Measurements from ENCODE around the gene FIBCD1. TPM values are rescaled to one million over a fixed set of nuclear protein-coding genes. Genes with fewer than 3 reads are reported as not detected.
A peak's percentile ranks its signal among the peaks of the same experiment; 100 is the strongest.

The FIBCD1 gene
- total and polyA plus RNA-seq, 2 of the 8 experiments (the other 6 are each of a cell fraction or from before 2014, with no cell fraction given): 6.1 to 8.8 TPM

DNA sequence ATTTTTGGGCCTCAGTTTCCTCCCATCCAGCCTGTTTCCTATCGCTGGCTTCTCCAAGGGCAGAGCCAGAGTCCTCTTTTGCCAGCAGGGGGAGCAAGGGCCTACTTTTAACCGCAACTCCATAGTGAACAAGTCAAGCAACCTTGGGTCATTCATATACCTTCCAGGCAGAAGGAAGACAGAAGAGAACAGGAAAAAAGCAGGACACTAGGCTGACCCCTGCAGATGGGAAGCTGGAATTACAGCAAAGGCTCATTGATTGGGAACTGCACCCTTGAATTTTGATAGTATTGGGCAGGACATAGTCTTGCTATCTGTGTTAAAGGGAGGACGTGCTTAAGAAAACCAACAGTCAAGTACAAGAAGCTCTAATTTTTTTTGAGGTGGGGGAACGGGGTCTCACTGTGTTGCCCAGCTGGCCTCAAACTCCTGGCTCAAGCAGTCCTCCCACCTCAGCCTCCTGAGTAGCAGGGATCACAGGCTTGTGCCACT lies 72.5 kb downstream of the FIBCD1 start:
- H2BK5ac ChIP-seq (ENCODE audit: low read depth, low read length): no peak overlapping the region
- H2AFZ ChIP-seq (ENCODE audit: low read length): no peak overlapping the region
- FAIRE-seq: peak; percentile 94
- no peak overlapping the region for H2BK12ac ChIP-seq (ENCODE audit: low read depth, low read length)
- POLR2A ChIA-PET (ENCODE audit: partially characterized antibody): interaction anchor here (1.1 to 1.9 kb wide), 7 partner anchors 17 to 173 kb away, joined by 3 to 7 read pairs (median 4); partner anchors contain the start of gene EXOSC2
- no peak overlapping the region for H4K5ac ChIP-seq (ENCODE audit: insufficient read length, low read depth, low read length)
- H4K20me1 ChIP-seq (replicated peaks in 1 of 2; ENCODE audit: control insufficient read depth in 1 of 2, insufficient read depth in 2 of 2, low read length in 2 of 2): peaks cover 9 to 17% of the 10 kb centered on the region in 2 experiments
- WGBS, 2 experiments (ENCODE audit: extremely low coverage in 1 of 2, insufficient coverage in 1 of 2, insufficient read length in 1 of 2, insufficient replicate concordance in 2 of 2, low coverage in 1 of 2, low lambda C conversion rate in 2 of 2, missing lambda C conversion rate in 1 of 2): 29% methylated on average over 4 of the region's 4 CpGs; no CpG with 5 or more reads in 1 of the 2 experiments
- no peak overlapping the region for H3K27ac ChIP-seq (ENCODE audit: low read depth, low read length)
- H3K9me3 ChIP-seq (ENCODE audit: insufficient read depth in 2 of 2, low read depth in 1 of 2, low read length in 1 of 2): no peaks in the 10 kb centered on the region
- H2BK20ac ChIP-seq (ENCODE audit: low read length): no peak overlapping the region
- no peak overlapping the region for H4K91ac ChIP-seq (replicated peaks; ENCODE audit: insufficient read length, low read length)
- H3K79me1 ChIP-seq (ENCODE audit: low read depth, low read length): peaks cover 7% of the 10 kb centered on the region; the same call in 1 of the 2 replicates
- no peak overlapping the region for H3K18ac ChIP-seq (ENCODE audit: extremely low read depth, low read length)
- no peaks in the 10 kb centered on the region for H3K23me2 ChIP-seq (ENCODE audit: low read depth, low read length)
- H3K14ac ChIP-seq (ENCODE audit: insufficient read length): no peak overlapping the region
- H3K23ac ChIP-seq (ENCODE audit: insufficient read length): no peak overlapping the region
- H2BK15ac ChIP-seq (ENCODE audit: low read length): no peak overlapping the region
- no peak overlapping the region for H3K4me3 ChIP-seq (ENCODE audit: extremely low read depth in 1 of 4, insufficient read depth in 2 of 4, low read depth in 3 of 4, low read length in 4 of 4)
- no peak overlapping the region for H3K4ac ChIP-seq (replicated peaks; ENCODE audit: insufficient read length, low read depth, low read length)
- H3K36me3 ChIP-seq (ENCODE audit: control insufficient read depth in 2 of 4, insufficient read depth in 4 of 4, low read length in 3 of 4): peaks cover 5 to 20% (median 8%) of the 10 kb centered on the region in 4 experiments; a peak in 6 of 8 replicates
- H3K56ac ChIP-seq (replicated peaks; ENCODE audit: insufficient read length, low read depth, low read length): no peak overlapping the region
- no peak overlapping the region for H2AK5ac ChIP-seq (ENCODE audit: low read depth, low read length)
- DNase-seq (ENCODE audit: low read depth in 1 of 2, low spot score in 2 of 2): peak; percentile 85 to 88
- H3K79me2 ChIP-seq (ENCODE audit: control insufficient read depth in 1 of 2, insufficient read depth in 2 of 2, low read length in 2 of 2): peaks cover 4 to 33% of the 10 kb centered on the region in 2 experiments; a peak in 3 of 4 replicates
- no peaks in the 10 kb centered on the region for H3K4me1 ChIP-seq (replicated peaks in 1 of 4; ENCODE audit: control insufficient read depth in 3 of 4, insufficient read depth in 4 of 4, low read length in 3 of 4)
- no peak overlapping the region for H2BK120ac ChIP-seq (replicated peaks; ENCODE audit: low read depth, low read length)
- H4K8ac ChIP-seq (ENCODE audit: extremely low read depth, insufficient read depth, low read length): no peak overlapping the region
- no peak overlapping the region for H3K9ac ChIP-seq (replicated peaks in 1 of 4; ENCODE audit: extremely low read depth in 1 of 4, low read depth in 3 of 4, low read length in 3 of 4)
- no peak overlapping the region for H3K4me2 ChIP-seq (ENCODE audit: insufficient read depth in 1 of 2, low read depth in 2 of 2, low read length in 2 of 2)
- CTCF ChIA-PET (ENCODE audit: partially characterized antibody): interaction anchor here (0.7 to 12.4 kb wide), 70 partner anchors 8 to 258 kb away, joined by 3 to 317 read pairs (median 5); partner anchors contain the start of genes EXOSC2 and FIBCD1
- no peaks in the 10 kb centered on the region for H3K27me3 ChIP-seq (replicated peaks in 1 of 4; ENCODE audit: control insufficient read depth in 3 of 4, extremely low read depth in 1 of 4, insufficient read depth in 3 of 4, low read length in 3 of 4)
- TF ChIP-seq RAD21 (IDR thresholded peaks at IDR 0.05 in 1 of 2, conservative IDR thresholded peaks at IDR 0.05 in 1 of 2; ENCODE audit: low read depth in 2 of 2, low read length in 2 of 2): peak; percentile 62 to 70
- peak in 1 of 2 experiments; percentile 75; a peak in 1 of 4 replicates for TF ChIP-seq HDAC2 (IDR thresholded peaks at IDR 0.05; ENCODE audit: borderline replicate concordance in 1 of 2, low read depth in 2 of 2, low read length in 2 of 2)
- TF ChIP-seq TEAD4 (IDR thresholded peaks at IDR 0.05; ENCODE audit: low read depth, low read length): 0 out of 2 replicates have a peak, but pooled peaks have one; percentile 30
- 0 out of 2 replicates have a peak, but pooled peaks have one; percentile 29 for TF ChIP-seq TAF1 (IDR thresholded peaks at IDR 0.05; ENCODE audit: low read depth, low read length)
- peak; percentile 30 to 76; a peak in 1 of 4 replicates for TF ChIP-seq SIN3A (conservative IDR thresholded peaks at IDR 0.05 in 1 of 2, IDR thresholded peaks at IDR 0.05 in 1 of 2; ENCODE audit: low read depth in 1 of 2, low read length in 2 of 2)
- TF ChIP-seq, protein P1, sequence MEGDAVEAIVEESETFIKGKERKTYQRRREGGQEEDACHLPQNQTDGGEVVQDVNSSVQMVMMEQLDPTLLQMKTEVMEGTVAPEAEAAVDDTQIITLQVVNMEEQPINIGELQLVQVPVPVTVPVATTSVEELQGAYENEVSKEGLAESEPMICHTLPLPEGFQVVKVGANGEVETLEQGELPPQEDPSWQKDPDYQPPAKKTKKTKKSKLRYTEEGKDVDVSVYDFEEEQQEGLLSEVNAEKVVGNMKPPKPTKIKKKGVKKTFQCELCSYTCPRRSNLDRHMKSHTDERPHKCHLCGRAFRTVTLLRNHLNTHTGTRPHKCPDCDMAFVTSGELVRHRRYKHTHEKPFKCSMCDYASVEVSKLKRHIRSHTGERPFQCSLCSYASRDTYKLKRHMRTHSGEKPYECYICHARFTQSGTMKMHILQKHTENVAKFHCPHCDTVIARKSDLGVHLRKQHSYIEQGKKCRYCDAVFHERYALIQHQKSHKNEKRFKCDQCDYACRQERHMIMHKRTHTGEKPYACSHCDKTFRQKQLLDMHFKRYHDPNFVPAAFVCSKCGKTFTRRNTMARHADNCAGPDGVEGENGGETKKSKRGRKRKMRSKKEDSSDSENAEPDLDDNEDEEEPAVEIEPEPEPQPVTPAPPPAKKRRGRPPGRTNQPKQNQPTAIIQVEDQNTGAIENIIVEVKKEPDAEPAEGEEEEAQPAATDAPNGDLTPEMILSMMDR (IDR thresholded peaks at IDR 0.05; ENCODE audit: control extremely low read depth in 1 of 3, insufficient read depth in 1 of 3, low read depth in 1 of 3, low read length in 3 of 3): peak; percentile 67 to 99 (median 95)
- 0 out of 2 replicates have a peak, but pooled peaks have one; percentile 23 for TF ChIP-seq GABPA (IDR thresholded peaks at IDR 0.05; ENCODE audit: borderline replicate concordance, insufficient read depth, low read length)
- 0 out of 2 replicates have a peak, but pooled peaks have one; percentile 19 for TF ChIP-seq CEBPB (IDR thresholded peaks at IDR 0.05; ENCODE audit: low read depth, low read length)
